DND-41 (cell line): ENCODE measurements around the gene TMCC1.

ENCODE experiments used
- CTCF ChIP-seq: IDR thresholded peaks from 2 replicates; pipeline ENCODE4 v1.5.1; 2012; ENCODE audit warnings: borderline replicate concordance, low read length, moderate library complexity, mild to moderate bottlenecking; ENCODE audit not compliant: poor library complexity, severe bottlenecking; ENCODE audit errors: extremely low read depth
- EZH2 ChIP-seq: IDR thresholded peaks from 3 replicates; pipeline ENCODE4 v1.6.1; 2012; ENCODE audit warnings: borderline replicate concordance, low read depth, mild to moderate bottlenecking, moderate library complexity, low read length, inconsistent platforms; ENCODE audit not compliant: severe bottlenecking

- no peak for TF ChIP-seq CTCF
- no peak for TF ChIP-seq EZH2
These were observed 295.0 kb downstream of the TMCC1 start for GRCh38 chr3:129598484-129598883.
